GM10248 (cell line): ENCODE measurements around the gene FHIT.
"Not testable (repeated sequence)": the region's sequence is repeated elsewhere in the genome, so short reads cannot be mapped to it uniquely, and the experiment has no call there.

Experiments used
- CTCF ChIA-PET: fragments of 300-600 bp; sonication (Branson Sonifier 250); formaldehyde crosslinking; extraction: SDS; loops from one replicate; lab custom pipeline; 2021; ENCODE audit warnings: antibody characterized with exemption; lab: Yijun Ruan, JAX
- POLR2A ChIA-PET: fragments of 350-650 bp; sonication (Branson Sonifier 250); formaldehyde crosslinking; extraction: SDS; loops from one replicate; lab custom pipeline; 2020; ENCODE audit warnings: antibody characterized with exemption; lab: Yijun Ruan, JAX
- DNase-seq: peaks from one replicate; pipeline ENCODE4 v3.0.0; 2012; ENCODE audit errors: extremely low spot score
- TF ChIP-seq, protein P1 (sequence below): IDR thresholded peaks from 2 replicates; pipeline ENCODE4 v1.5.1; 2012; ENCODE audit warnings: mild to moderate bottlenecking, low read depth; ENCODE audit errors: extremely low read depth, missing control alignments, control extremely low read depth

The FHIT gene

DNA sequence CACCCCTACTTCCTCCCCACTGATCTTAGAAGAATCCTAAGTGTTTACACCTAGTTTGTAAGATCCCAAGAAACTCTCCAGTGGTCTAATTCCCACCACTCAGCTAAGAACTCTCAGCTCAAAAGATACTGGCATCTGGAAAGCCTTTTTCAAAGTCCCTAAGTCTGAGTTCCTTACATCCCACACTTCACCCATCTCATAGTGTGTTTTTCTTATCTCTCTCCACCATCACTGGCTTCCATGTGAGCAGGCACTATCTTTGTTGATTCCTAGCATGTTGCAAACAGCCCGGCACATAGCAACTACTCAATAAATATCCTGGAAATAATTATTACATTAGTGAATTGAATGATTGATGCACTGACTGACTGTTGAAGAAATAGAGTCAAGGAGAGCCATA, 173.7 kb downstream of the FHIT start:
- ChIA-PET POLR2A (no interaction called here), CTCF (no interaction called here)

DNA sequence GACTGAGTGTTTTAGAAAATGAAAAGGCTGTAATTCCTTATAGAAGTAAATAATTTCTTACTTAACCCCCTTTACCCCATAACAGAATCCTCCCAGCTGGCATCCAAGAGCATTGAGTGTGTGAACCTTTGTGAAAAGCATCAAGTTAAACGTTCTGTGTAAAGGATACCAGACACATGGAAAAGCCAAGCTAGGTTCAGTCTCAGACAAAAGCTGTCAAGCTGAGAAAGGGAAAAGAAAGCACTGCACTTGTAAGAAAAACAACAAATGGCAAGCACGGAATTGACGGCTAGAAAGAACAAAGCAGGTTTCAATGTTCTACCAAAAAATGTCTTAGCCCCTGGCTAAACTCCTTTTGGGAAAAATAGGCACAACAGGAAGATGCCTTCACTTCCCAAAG, 176.5 kb downstream of the FHIT start:
- ChIA-PET CTCF (interaction anchor here (1.1 to 2.3 kb wide), 2 partner anchors 8 to 21 kb away, joined by 3 to 9 read pairs; no protein-coding TSS in a partner anchor), POLR2A (no interaction called here)
- DNase-seq, result no peak
- TF ChIP-seq, protein P1, sequence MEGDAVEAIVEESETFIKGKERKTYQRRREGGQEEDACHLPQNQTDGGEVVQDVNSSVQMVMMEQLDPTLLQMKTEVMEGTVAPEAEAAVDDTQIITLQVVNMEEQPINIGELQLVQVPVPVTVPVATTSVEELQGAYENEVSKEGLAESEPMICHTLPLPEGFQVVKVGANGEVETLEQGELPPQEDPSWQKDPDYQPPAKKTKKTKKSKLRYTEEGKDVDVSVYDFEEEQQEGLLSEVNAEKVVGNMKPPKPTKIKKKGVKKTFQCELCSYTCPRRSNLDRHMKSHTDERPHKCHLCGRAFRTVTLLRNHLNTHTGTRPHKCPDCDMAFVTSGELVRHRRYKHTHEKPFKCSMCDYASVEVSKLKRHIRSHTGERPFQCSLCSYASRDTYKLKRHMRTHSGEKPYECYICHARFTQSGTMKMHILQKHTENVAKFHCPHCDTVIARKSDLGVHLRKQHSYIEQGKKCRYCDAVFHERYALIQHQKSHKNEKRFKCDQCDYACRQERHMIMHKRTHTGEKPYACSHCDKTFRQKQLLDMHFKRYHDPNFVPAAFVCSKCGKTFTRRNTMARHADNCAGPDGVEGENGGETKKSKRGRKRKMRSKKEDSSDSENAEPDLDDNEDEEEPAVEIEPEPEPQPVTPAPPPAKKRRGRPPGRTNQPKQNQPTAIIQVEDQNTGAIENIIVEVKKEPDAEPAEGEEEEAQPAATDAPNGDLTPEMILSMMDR, result no peak

More for the DNA sequence above, 173.7 kb downstream of the FHIT start:
- DNase-seq, result no peak
- TF ChIP-seq, protein P1, result no peak

DNA sequence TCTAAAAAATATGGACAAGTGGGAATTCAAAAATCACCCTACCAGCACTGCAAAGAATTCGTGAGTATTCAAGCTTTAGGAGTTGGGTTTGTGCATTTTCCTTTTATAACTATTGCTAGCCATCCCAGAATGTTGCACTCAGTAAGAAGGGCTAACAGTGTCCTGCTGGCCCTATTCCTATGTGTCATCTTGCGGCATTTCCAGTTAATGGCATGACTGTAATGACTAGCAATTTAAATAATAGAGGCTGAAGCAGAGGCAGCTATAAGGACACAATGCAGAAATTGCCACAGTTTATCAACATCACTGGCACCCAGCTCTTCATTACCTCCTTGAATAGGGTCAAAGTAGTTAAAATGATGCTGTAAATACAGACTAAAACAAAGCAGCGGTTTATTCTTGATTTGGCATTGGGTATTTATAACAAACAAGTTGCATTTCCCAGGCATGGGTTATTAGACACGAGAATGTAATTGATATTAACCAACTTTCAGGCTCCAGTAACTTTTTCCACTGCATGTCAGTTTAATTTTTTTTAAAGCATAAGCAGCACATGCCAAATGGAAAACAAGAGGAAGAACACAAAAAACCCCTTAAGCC, 177.6 kb downstream of the FHIT start:
- DNase-seq, result no peak
- CTCF ChIA-PET, result interaction anchor here (0.6 kb wide), 1 partner anchor 1145 kb away, joined by 3 read pairs; no protein-coding TSS in a partner anchor
- POLR2A ChIA-PET, result no interaction called here
- TF ChIP-seq, protein P1, result no peak

DNA sequence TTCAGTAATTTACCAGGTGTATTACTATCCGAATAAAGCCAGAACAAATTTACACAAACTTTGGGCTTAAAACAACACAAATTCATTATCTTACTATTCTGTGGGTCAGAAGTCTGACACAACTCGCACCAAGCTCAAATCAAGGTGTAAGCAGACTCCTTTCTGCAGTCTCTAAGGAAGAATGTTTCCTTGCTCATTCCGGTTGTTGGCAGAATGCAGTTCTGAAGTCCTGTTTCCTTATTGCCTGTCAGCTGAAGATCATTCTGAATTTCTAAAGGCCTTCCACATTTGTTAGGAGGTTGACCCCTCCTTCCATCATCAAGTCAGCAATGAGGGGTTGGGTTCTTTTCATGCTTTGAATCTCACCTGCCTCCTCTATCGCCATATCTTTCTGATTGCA, 183.2 kb downstream of the FHIT start:
- DNase-seq, result no peak
- CTCF ChIA-PET, result interaction anchor here (1.2 to 2.6 kb wide), 2 partner anchors 8 to 13 kb away, joined by 4 to 9 read pairs; no protein-coding TSS in a partner anchor
- POLR2A ChIA-PET, result no interaction called here
- TF ChIP-seq, protein P1, result no peak

DNA sequence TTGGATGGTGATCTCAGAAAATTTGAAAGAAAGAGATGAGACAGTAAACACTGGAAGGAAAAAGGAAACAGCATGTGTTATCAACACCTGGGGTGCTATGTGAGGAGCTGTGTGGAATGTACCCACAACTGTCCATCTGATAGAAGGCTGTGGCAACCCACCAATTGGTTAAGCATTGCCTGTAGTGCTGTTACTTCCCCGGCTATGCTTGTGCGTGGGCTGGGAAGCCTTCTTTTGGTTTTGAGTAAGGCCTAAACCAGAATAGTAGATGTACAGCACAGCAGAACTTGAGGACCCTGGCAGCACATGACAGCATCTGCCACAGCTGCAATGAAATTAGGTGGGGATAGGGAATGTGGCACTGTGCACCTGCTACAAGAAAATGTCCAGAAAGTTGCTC, 184.5 kb downstream of the FHIT start:
- no peak for DNase-seq
- TF ChIP-seq, protein P1, result no peak
- ChIA-PET POLR2A (no interaction called here), CTCF (interaction anchor here (1.6 to 2.6 kb wide), 2 partner anchors 9 kb away, joined by 3 to 9 read pairs; no protein-coding TSS in a partner anchor)

- POLR2A ChIA-PET, DNase-seq: not testable (repeated sequence)
- CTCF ChIA-PET, result interaction anchor here (1.6 to 2.6 kb wide), 2 partner anchors 9 kb away, joined by 3 to 9 read pairs; no protein-coding TSS in a partner anchor
These were observed 185.0 kb downstream of the FHIT start for GRCh38 chr3:61066222-61066621.

GRCh38 chr3:61065451-61066011, 185.7 kb downstream of the FHIT start:
- TF ChIP-seq, protein P1, result no peak
- POLR2A ChIA-PET, result no interaction called here
- no peak for DNase-seq
- CTCF ChIA-PET, result interaction anchor here (1.6 to 2.6 kb wide), 2 partner anchors 8 to 10 kb away, joined by 3 to 9 read pairs; no protein-coding TSS in a partner anchor
